Breast epithelium (tissue), 3 donors: ENCODE data around the gene FSTL5.

Experiments used
- POLR2A ChIP-seq: fragments of 450-650 bp; IDR thresholded peaks from one replicate; pipeline ENCODE4 v1.6.1; 2016; ENCODE audit warnings: antibody characterized with exemption, mild to moderate bottlenecking, moderate library complexity
- POLR2AphosphoS5 ChIP-seq, 3 donors: sonication (generic); formaldehyde crosslinking; IDR thresholded peaks; one replicate each; pipeline ENCODE4 v1.6.1; 2017; ENCODE audit warnings: antibody characterized with exemption in 3 of 3
- TF ChIP-seq, protein P1 (sequence below), 3 donors: fragments of 450-650 bp; IDR thresholded peaks; one replicate each; pipeline ENCODE4 v1.5.1; 2016 to 2017; ENCODE audit warnings: antibody characterized with exemption in 3 of 3, mild to moderate bottlenecking in 3 of 3, moderate library complexity in 3 of 3

DNA sequence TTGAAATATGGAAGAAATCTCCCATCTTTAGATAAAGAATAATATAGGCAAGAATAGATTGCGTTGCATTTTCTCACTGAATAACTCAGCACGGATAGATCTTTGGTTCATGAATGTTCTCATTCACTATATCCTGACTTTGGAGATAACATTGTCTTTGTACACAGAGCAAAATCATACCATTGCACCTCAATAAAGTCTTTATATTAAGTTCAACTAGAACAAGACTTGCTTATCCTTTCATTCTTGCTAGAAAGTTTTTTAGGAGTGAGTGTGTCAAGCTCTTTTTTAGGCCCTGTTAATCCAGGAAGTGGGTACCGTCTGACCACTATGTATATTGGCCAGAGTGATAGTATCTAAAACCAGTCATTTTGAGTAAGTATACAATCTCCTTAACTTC, 658.7 kb downstream of the FSTL5 start:
- TF ChIP-seq, protein P1, sequence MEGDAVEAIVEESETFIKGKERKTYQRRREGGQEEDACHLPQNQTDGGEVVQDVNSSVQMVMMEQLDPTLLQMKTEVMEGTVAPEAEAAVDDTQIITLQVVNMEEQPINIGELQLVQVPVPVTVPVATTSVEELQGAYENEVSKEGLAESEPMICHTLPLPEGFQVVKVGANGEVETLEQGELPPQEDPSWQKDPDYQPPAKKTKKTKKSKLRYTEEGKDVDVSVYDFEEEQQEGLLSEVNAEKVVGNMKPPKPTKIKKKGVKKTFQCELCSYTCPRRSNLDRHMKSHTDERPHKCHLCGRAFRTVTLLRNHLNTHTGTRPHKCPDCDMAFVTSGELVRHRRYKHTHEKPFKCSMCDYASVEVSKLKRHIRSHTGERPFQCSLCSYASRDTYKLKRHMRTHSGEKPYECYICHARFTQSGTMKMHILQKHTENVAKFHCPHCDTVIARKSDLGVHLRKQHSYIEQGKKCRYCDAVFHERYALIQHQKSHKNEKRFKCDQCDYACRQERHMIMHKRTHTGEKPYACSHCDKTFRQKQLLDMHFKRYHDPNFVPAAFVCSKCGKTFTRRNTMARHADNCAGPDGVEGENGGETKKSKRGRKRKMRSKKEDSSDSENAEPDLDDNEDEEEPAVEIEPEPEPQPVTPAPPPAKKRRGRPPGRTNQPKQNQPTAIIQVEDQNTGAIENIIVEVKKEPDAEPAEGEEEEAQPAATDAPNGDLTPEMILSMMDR (IDR thresholded peaks at IDR 0.05): no peak
- TF ChIP-seq POLR2AphosphoS5 (IDR thresholded peaks at IDR 0.05): no peak
- no peak for TF ChIP-seq POLR2A
